GM19239 (cell line): Measurements from ENCODE around the gene ST8SIA5.

Experiments
- DNase-seq: peaks from one replicate; pipeline ENCODE4 v3.0.0; 2011; ENCODE audit warnings: low spot score; ENCODE audit not compliant: insufficient read length
- FAIRE-seq: peaks from 2 replicates; lab custom pipeline; 2011; peaks lifted over from hg19 to GRCh38; lab: Jason Lieb, UNC

Gene ST8SIA5

DNA sequence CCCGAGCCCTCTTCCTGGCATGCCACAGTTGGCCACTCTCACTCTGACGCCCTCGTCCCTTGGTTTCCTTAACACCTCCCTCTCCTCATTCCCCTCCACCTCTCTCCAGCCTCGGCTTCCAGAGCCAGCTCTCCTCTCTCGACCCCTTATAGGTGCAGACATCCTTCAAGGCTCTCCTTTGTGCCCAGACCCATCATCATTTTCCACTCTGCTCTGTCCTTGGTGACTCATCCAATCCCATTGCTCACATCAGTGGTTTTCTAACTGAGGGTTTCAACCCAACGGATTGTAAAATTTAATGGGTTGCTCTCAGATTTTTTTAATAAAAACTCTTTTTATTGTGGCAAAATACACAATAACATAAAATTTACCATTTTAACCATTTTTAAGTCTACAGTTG is 6.2 kb downstream of the ST8SIA5 start:
- FAIRE-seq: no peak

DNA sequence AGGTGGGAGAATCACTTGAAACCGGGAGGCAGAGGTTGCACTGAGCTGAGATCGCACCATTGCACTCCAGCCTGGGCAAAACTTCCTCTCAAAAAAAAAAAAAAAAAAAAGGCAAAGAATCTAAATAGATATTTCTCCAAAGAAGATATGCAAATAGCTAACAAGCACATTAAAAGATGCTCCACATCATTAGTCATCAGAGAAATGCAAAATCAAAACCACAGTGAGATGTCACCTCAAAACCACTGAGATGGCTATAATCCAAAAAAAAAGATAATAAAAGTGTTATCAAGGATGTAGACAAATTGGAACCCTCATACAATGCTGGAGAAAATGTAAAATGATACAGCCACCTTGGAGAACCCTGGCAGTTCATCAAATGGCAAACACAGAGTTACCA is 8.4 kb downstream of the ST8SIA5 start:
- no peak for FAIRE-seq
- no peak for DNase-seq

More for the DNA sequence above, 6.2 kb downstream of the ST8SIA5 start:
- no peak for DNase-seq

DNA sequence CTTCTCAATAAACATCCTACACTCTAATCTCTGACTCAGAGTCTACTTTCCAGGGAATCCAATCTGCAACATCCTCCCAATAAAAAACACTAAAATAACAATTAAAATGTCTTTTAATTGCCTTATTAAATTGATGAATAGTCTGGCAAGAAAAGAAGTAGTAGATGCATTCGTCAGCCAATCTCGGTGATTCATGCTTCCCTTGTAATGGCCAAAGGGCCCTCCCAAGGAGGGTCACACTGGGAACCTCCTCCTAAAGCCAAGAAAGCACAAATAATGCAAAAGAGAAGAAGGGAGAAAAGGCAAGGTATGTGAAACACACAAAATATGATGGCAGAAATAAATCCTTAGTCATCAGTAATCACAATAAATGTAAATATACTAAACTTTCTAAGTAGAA is 16.8 kb downstream of the ST8SIA5 start:
- FAIRE-seq: no peak
- no peak for DNase-seq

DNA sequence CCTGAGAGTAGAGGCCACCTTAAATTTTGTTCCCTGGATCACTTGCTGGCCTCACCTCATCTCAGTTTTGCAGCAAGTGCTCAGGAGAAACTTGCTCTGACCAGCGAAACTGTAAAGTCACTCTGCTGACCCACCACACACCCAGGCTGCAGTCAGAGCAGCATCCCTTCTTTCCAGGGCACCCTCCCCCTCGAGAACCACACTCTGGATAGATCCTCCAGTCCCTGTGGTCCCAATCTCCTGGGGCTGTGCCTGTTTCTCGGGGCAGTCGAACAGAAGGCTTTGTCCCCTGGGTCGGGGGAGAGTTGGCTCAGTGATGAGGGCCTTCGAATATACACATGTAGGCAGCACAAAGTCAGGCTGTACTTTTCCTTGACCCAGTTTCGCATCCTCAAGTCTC is 18.4 kb downstream of the ST8SIA5 start:
- FAIRE-seq (no peak), DNase-seq (no peak)

DNA sequence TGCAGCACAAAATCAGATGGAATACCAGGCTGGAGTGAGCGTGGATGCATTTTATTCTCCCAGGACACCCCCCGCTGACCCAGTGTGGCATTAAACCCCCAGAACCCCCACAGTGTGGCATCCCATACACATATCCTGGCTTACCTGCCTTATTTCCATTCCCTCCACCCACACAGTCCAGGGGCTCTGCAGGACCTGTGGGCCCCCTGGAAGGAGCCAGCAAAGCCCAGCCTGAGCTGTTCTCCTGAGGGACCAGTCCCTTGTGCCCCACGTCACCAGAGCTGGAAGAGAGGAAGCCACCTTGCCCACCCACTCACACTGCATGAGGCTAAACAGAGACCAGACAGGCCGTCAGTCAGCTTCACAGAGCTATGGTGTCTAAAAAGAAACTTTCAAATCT is 20.1 kb downstream of the ST8SIA5 start:
- no peak for DNase-seq
- no peak for FAIRE-seq

DNA sequence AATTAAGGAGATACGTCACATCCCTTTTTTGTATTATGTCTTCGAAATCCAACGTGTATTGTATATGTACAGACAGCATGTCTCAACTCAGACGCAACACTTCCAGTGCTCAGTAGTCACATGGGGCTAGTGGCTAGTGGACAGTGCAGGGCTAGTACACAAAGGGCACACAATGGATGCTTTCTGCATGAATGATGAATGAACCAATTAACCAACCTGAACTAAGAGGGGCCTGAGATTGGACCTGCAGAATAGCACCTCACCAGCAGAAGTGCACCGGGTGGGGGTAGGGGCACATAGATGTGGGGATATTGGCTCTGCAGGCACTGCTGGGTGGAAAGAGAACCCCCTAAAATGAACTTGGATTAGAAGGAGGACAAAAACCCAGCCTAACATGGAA is 20.7 kb downstream of the ST8SIA5 start:
- DNase-seq (no peak), FAIRE-seq (no peak)

DNA sequence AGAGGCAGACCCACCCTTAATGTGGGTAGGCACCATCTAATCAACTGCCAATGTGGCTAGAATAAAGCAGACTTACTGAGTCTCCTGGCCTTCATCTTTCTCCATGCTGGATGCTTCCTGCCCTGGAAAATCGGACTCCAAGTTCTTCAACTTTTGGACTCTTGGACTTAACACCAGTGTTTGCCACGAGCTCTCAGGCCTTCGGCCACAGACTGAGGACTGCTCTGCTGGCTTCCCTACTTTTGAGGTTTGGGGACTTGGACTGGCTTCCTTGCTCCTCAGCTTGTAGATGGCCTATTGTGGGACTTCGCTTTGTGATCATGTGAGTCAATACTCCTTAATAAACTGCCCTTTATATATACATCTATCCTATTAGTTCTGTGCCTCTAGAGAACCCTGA is 21.9 kb downstream of the ST8SIA5 start:
- FAIRE-seq: no peak

DNA sequence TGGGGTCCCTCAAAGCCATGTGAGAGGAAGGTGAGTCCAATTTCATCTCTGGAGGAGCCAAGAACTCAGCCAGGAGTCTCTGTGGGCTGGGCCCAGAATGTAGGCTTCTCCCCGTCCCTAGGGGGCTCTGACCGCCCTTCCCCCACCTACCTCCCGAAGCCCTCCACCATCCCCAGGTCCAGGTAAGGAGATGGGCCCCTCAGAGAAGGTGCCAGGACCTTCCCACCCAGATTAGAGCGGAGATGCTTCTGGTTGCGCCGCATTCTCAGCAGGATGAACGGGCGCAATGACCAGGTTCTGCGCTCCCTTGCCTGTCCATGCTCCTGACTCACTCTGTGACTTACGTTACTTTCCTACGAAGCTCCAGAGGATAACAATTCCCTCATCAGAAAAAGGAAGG is 23.0 kb downstream of the ST8SIA5 start:
- FAIRE-seq (no peak), DNase-seq (no peak)

More for the DNA sequence above, 21.9 kb downstream of the ST8SIA5 start:
- DNase-seq: no peak

DNA sequence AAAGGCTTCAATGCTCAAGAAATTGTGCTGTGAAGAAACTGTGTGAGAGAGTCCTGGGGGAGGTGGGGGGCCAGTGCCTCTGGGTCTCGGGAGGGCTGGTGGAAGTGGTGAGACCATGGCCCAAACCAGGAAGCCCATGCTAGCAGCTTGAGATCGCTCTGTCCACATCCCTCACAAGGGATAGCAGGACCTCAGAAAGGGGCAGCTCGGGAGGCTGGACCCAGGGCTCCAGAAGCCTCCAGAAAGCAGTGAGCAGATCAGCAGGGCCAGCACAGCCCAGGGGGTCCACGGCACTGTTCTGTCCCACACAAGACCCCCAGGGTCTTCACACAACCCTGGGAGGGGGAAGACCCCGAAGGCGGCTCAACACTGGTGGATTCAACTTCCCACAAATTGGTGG is 24.1 kb downstream of the ST8SIA5 start:
- DNase-seq (no peak), FAIRE-seq (no peak)

DNA sequence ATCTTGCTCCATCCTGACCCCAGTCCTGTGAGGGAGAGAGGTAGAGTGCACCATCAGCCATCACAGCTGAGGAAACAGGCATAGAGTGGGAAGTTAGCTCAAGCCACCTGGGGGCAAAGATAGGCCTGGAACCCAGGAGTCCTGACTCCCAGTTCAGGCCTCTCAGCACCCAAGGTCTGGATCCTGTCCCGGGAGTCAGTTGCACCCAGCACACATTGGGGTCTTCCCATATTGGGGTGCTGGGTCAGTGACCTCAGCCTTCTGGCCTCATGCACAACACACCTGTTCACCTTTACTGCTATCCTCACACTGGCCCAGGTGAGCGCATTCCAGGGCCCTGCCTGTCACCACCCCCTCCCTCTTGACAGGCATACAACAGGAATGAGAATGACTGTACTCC is 24.7 kb downstream of the ST8SIA5 start:
- no peak for FAIRE-seq
- no peak for DNase-seq

DNA sequence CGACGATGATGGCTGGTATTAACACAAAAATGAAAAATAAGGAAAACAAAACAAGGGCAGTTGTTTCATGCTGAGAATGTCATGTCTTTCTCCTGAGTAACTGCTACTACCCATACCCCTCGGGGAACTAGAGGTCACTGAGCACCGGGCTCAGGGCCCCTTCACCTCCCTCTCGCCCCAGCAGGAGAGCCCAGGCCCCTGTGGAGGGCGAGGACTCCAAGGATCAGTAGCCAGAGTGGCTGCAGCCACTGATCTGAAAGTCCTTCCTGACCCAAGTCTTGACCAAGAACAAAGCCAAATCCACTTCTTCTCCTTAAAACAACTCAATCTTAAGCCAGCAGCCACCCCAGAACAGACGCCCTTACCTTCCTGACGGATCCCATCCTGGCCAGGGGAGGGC is 25.5 kb downstream of the ST8SIA5 start:
- FAIRE-seq: no peak
- no peak for DNase-seq

DNA sequence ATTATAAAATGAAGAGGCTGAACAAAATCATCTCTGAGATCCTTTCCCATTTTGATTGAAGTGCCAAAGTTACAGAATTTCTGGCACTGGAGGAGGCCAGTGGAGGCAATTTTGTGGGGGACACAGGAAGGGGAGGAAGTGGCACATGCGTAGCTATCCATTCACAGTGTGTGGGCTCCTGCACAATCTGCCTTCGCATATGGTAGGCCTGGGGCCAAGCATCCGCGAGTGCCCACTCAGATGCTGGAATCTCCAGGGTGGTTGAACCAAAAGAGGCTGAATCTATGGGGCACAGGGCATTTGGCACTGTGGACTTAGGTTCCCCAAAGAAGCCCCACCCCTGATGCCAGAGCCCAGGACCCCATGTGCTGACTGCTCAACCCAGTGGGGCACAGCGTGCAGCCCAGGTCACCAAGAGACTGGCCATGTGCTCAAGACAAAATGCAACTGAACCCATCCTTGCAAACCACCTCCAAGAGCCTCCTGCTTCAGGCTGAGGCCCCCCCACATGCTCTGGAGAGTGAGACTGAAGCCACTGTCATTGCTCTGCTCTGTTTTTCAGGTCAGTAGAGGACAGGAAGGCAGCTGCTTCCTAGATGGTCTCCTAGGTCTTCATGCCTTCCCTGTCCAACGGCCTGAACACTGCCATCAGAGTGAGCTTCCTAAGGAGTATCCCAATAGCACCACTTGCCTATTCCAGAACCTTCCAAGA is 28.5 kb downstream of the ST8SIA5 start:
- FAIRE-seq: no peak
- DNase-seq: no peak

DNA sequence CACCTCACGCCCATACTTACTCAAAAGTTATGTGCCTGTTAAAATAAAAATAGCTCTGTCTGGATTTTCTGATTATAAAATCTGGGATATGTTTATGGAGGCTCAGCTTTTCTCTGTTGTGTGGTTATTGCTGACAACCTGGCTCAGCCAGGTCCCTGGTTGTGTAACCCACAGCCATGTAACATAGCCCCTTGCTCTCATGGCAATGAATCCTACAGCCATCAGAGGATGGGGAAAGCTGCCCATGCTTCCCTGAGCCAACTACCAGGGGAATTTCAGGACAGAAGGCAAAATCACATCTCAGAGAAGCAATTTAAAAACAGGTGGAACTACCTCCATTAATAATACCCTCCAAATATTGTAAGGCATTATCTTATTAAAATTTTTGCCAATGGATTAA is 29.7 kb downstream of the ST8SIA5 start:
- FAIRE-seq (no peak), DNase-seq (no peak)

DNA sequence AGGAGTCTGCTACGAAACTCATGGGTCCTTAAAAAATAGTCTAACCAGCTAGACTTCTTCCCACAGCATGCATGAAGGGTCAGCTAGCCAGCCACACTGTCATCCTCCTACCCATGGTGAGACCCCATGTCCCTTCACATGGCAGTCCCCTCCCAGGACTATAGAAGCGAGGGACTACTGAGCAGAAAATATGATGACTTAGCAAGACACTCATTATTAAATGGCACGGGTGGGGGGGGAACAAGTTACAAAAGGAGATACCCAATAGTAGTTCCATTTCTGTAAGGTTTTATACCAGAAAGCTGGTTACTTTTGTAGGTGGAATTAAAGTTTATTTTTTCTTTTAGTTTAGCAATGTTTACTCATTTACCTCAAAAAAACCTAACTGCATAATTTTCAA is 31.5 kb downstream of the ST8SIA5 start:
- no peak for DNase-seq
- no peak for FAIRE-seq

DNA sequence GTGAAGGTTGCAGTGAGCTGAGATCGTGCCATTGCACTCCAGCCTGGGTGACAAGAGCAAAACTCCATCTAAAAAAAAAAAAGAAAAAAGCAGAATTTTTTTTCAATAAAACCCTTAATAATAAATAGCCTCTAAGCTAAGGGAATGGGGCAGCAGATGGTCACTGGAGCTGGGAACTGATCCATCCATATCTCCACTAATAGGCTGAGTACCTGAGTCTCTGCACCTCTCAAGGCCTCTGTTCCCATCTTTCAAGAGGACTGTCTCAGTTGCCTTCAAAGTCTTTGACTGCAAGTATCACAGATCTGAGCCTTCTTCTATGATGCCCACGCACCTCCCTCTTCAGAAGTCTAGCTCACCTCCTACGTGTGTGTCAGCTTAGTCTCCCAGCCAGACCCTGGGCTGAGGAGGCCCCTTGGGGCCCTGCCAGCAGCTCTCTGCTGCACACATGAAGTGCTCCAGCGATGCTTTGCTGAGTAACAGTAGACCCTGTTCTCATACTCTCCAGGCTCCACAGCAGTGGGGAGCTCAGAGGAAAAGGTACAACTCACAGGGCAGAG is 32.9 kb downstream of the ST8SIA5 start:
- no peak for FAIRE-seq
- no peak for DNase-seq

DNA sequence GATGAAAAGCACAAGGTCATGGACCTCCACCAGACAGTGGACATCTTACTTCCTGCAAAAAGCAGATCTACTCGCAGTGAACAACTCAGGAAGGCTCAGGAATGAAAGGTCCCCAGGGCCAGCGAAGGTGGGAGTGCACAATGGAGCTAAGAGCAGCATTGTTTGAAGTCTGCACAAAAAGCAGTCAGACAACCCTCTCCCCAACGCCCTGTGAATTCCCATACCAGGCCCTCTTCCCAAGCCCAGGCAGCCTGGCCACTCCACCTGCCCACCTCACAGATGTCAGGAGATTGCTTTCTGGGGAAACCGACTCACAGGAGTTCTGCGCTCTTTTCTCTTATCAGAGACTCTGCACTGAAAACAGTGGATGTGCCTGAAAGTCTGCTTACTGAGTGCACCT is 34.8 kb downstream of the ST8SIA5 start:
- FAIRE-seq: no peak

DNA sequence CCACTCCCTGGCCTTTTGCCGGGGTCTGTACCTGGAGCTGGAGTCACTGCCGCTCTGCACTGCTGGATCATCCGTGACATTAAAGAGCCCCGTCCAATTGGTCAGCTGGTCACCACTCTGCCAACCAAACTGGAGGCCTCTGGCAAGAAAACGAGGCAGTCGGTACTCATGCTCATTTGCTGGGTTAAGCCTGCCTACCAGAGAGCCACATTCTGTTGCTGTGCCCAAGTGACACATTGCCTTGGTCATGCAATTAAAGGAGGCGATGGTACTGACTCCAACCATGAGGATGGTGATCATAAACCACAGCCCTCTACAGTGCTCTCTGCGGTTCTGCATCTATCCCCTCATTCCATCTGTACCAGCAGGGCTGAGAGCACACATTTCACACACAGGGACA is 35.5 kb downstream of the ST8SIA5 start:
- no peak for DNase-seq
- no peak for FAIRE-seq

More for the DNA sequence above, 34.8 kb downstream of the ST8SIA5 start:
- DNase-seq: no peak

DNA sequence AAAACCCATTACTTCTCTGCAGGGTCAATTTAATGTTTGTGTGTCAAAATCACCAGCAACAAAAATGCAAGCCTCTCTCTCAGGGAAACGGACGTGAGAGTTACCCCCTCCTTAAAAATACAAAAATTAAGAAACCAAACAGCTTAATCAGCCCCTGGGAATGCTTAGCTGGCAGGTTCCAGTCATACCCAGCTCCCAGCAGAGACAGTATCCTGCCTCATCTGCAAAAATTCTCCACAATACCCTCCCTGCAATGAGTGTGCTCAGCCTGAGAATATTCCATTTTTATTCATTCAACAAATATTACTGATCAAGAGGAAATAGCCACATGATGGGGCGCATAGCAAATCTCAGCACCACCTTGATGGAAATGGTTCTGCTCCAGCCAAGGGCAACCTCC is 36.3 kb downstream of the ST8SIA5 start:
- DNase-seq: no peak
- FAIRE-seq: no peak

DNA sequence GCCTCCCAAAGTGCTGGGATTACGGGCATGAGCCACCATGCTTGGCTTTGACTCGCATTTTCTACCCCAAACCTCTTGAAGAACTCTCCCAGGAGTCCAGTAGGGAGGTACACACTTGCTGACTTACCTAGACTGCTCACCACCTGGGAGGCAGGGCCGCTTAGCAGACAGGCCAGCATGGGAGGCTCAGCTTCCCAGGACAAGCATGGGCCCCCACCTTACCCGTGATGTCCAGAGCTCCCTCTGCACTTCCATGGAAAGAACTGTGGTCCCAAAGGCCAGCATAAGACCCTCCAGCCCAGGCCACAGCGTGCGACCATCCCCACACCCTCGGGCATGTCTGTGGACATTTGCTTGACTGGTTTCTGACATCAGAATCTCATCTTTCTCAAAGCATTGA is 36.8 kb downstream of the ST8SIA5 start:
- no peak for FAIRE-seq
- DNase-seq: no peak

DNA sequence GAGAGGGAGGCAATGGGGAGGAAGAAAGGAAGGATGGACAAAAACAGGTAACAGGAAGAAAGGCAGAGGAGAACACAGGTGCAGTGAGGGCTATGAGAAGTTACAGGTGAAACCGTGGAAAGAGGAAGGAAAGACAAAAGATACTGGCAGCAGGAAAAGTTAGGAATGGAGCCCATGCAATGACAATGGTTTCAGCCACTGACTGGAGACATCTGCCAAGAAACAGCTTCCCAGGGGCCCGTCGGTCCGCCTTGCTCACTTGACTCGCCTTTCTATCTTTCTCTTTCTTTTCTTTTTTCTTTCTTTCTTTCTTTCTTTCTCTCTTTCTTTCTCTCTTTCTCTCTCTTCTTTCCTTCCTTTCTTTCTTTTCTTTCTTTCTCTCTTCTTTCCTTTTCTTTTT is 37.5 kb downstream of the ST8SIA5 start:
- FAIRE-seq: no peak
- DNase-seq: no peak

DNA sequence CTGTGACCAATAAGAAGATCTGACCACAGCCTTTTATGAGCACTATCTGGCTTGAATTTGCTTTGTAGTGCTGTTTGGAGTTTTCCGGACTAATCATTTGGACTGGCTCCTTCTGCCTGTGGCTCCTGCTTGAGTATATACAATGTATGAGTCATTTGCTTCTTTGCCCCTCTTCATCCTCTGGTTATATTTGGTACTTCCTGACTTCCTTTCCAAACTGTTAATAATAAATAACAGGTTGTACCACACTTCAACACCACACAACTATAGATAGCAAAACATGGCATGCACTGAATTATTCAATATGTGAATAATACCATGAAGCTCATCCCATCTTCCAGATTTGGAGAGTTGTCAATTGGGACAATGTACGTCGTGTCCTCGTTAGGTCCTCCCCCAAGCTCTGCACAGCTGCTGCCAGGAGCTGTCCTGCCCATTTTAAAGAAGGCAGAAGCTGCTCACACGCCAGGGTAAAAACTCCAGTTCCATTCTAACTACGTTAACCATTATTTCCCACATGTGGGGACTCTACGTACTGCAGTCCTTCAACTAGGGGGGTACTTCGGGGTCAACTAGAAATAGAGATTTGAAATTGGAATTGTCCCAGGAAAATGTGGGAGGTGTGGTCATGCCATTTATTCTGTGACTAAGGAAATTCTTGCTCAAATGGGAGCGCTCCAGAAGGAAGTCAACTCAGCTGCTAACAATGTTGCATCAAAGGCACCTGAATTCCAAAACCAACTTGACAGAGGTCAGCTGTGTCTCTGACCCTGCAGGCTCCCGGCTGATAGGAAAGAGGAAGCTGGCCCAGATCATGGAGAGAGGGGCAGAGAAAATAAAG is 38.1 kb downstream of the ST8SIA5 start:
- FAIRE-seq: no peak
- DNase-seq: no peak
